HG03378 (cell line): ENCODE data around the gene IL3.

Source experiments
- ATAC-seq: cut with Tn5 transposase; IDR thresholded peaks from one replicate; pipeline ENCODE4 v1.9.1; 2021; ENCODE audit warnings: mild to moderate bottlenecking, moderate library complexity; ENCODE audit not compliant: unreplicated experiment

IL3 gene

DNA sequence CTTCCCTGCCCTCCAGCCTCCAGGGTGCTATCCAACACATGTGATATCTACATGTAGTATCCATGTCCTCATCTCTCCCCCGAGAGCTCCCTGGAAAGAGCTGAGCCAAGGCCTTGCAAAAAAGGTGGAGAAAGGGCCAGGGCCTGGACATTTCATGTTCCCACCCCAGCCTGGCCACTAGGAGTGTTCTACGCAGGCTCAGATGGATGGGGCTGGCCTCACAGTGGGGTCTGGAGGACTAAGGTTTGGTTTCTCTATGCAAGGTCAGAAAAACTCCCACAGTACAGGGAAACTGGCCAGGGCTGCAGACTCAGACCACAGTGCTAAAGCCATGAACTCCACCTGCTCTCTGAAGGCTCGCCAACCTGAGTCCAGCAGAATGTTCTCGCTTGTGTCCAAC is 11.6 kb downstream of the IL3 start:
- no peak for ATAC-seq

DNA sequence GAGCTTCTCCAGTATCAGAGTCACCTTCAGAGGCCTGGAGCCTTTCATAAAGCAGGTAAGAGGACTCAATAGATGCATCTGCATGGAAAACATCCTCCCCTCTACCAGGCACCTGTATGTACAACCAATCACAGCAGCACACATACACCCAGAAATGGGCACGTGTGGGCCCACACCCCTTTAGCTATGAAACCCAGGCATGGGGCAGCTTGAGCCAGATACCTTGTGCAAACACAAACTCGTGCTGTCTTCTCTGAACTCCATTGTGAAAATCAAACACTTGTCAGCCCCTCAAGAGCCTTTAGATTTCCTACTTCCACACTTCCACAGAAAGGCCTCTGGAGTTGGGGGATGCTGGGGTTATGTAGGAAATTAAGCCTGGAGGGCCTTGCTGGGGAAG is 12.1 kb downstream of the IL3 start:
- no peak for ATAC-seq

DNA sequence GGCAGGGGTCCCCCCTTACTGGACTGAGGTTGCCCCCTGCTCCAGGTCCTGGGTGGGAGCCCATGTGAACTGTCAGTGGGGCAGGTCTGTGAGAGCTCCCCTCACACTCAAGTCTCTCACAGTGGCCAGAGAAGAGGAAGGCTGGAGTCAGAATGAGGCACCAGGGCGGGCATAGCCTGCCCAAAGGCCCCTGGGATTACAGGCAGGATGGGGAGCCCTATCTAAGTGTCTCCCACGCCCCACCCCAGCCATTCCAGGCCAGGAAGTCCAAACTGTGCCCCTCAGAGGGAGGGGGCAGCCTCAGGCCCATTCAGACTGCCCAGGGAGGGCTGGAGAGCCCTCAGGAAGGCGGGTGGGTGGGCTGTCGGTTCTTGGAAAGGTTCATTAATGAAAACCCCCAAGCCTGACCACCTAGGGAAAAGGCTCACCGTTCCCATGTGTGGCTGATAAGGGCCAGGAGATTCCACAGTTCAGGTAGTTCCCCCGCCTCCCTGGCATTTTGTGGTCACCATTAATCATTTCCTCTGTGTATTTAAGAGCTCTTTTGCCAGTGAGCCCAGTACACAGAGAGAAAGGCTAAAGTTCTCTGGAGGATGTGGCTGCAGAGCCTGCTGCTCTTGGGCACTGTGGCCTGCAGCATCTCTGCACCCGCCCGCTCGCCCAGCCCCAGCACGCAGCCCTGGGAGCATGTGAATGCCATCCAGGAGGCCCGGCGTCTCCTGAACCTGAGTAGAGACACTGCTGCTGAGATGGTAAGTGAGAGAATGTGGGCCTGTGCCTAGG is 13.0 kb downstream of the IL3 start, which contains the start of gene CSF2:
Gene CSF2, plus strand, starts transcription at position 559 of the 783 bp plus-strand sequence. Its CDS starts 35 bp downstream, at position 594.
- ATAC-seq, result no peak

DNA sequence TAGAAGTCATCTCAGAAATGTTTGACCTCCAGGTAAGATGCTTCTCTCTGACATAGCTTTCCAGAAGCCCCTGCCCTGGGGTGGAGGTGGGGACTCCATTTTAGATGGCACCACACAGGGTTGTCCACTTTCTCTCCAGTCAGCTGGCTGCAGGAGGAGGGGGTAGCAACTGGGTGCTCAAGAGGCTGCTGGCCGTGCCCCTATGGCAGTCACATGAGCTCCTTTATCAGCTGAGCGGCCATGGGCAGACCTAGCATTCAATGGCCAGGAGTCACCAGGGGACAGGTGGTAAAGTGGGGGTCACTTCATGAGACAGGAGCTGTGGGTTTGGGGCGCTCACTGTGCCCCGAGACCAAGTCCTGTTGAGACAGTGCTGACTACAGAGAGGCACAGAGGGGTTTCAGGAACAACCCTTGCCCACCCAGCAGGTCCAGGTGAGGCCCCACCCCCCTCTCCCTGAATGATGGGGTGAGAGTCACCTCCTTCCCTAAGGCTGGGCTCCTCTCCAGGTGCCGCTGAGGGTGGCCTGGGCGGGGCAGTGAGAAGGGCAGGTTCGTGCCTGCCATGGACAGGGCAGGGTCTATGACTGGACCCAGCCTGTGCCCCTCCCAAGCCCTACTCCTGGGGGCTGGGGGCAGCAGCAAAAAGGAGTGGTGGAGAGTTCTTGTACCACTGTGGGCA is 13.8 kb downstream of the IL3 start:
- ATAC-seq, result no peak

DNA sequence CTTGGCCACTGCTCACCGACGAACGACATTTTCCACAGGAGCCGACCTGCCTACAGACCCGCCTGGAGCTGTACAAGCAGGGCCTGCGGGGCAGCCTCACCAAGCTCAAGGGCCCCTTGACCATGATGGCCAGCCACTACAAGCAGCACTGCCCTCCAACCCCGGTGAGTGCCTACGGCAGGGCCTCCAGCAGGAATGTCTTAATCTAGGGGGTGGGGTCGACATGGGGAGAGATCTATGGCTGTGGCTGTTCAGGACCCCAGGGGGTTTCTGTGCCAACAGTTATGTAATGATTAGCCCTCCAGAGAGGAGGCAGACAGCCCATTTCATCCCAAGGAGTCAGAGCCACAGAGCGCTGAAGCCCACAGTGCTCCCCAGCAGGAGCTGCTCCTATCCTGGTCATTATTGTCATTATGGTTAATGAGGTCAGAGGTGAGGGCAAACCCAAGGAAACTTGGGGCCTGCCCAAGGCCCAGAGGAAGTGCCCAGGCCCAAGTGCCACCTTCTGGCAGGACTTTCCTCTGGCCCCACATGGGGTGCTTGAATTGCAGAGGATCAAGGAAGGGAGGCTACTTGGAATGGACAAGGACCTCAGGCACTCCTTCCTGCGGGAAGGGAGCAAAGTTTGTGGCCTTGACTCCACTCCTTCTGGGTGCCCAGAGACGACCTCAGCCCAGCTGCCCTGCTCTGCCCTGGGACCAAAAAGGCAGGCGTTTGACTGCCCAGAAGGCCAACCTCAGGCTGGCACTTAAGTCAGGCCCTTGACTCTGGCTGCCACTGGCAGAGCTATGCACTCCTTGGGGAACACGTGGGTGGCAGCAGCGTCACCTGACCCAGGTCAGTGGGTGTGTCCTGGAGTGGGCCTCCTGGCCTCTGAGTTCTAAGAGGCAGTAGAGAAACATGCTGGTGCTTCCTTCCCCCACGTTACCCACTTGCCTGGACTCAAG is 14.6 kb downstream of the IL3 start:
- no peak for ATAC-seq

DNA sequence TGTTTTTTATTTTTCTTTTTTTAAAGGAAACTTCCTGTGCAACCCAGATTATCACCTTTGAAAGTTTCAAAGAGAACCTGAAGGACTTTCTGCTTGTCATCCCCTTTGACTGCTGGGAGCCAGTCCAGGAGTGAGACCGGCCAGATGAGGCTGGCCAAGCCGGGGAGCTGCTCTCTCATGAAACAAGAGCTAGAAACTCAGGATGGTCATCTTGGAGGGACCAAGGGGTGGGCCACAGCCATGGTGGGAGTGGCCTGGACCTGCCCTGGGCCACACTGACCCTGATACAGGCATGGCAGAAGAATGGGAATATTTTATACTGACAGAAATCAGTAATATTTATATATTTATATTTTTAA is 15.2 kb downstream of the IL3 start:
- no peak for ATAC-seq

DNA sequence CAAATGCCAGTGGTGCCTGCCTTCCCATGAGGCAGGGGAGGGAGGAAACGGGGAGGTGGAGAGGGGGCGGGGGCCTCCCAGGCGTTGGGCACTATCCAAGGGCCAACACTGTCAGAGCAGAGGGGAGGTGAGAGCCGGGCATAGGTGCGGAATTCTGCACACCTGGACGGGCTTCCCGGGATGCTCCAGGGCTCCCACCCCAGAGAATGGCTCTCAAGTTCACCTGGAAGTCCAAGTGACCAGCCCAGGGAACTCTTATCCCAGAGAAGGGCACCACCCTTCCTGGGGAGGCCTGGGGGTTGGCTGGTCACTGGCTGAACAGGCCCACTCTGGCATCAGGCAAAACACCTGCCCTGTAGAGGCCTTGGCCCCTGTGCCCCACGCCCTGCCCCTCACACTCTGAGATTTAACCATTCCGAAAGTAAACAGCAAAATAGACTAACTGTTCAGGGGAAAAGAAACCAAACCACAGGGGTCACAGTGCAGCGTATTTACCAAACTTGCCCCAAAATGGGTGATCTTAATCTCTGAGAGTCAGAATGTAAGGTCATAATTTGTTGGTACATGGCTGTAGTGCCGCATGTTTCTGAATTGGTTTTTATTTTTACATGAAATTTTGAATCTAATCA is 15.9 kb downstream of the IL3 start:
- ATAC-seq, result no peak

DNA sequence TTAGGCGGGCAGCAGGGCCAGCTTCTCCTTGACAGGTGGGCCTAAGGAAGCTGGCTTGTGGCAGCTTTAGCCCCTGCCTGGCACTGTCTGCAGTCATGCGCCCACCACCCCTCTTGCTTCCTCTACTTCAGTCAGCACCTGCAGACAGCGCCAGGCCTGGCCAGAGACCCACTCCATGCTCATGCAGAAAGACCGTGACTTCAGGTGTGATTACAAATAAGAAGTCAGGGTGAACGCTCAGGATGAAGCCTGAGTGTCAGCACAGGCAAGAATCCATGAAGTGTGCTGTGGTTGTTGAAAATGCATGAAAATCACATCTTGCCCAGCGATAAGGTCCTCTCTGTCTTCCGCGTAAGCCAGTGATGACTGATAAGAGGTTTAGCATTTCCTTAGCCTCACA is 16.5 kb downstream of the IL3 start:
- no peak for ATAC-seq

DNA sequence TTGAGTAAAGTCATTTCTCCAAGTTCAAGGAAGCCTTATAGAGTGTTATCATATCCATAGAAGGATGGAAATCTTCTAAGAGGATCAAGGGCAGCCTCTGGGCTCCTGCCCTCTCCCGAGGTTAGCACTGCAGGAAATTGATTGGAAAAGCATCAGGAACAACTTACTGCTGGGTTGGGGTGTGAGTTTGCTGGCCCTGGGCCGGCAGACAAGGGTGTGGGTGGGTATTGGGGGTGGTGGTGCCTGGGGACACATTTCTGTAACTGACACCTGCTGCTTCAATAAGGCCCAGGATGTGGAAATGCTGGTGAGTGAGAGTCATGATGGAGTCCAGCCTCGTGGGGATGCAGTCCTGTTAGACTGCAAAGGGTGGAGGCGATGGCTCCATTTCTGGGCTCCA is 18.6 kb downstream of the IL3 start:
- ATAC-seq, result no peak

DNA sequence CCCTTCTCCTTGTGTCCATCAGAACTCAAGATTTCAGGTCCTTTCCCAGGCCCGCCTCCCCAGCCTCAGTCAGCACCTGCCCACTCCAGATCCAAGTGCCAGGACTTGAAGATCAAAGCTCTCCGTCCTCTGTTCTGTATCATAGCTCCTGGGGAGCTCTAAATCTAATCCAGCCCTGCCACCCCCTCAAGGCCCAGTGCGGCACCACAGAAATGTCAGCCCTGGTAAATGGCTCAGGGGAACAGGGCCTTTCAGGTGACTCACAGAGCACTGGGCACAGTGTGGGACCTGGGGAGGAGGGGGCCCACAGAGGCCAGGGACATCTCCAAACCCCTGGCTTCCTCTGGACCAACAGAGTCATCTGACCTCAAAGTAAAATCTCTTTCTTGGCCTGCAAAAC is 19.2 kb downstream of the IL3 start:
- ATAC-seq, result no peak

DNA sequence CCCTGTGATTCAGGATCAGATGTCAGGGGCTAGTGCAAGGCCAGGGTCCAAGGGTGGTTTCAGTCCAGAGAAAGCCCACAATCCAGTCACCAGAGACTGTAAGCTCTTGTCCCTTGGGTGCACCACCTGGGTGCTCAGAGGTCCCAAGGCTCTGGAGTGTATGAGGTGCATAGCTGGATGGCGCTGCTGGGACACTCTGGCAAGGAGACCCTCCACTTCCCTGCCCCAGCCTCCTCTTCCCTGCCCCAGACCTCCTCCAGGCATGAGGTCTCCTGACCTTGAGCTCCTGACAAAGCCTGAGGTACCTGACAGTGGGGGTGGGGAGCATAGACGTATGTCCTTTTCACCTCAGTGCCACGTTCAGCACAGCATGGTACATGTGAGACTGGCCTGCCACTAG is 20.1 kb downstream of the IL3 start:
- ATAC-seq, result no peak

DNA sequence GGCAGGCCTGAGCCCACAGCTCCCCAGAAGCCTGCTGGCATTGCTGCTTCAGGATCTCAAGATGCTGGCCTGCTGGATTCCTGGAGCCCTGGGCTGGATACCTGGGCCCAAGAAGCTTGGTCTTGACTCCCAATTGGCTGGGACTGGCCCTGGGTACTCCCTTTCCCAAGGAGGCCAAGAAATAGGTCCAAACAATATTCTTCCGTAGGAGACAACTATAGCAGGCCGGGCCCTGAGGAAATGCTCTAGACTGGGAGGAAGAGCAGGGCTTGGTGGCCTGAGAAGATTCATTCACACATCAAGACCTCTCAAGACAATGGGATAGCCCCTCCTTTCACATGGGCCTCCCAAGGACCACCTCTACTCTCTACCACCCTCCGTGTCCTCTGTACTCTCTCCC is 21.0 kb downstream of the IL3 start:
- no peak for ATAC-seq

DNA sequence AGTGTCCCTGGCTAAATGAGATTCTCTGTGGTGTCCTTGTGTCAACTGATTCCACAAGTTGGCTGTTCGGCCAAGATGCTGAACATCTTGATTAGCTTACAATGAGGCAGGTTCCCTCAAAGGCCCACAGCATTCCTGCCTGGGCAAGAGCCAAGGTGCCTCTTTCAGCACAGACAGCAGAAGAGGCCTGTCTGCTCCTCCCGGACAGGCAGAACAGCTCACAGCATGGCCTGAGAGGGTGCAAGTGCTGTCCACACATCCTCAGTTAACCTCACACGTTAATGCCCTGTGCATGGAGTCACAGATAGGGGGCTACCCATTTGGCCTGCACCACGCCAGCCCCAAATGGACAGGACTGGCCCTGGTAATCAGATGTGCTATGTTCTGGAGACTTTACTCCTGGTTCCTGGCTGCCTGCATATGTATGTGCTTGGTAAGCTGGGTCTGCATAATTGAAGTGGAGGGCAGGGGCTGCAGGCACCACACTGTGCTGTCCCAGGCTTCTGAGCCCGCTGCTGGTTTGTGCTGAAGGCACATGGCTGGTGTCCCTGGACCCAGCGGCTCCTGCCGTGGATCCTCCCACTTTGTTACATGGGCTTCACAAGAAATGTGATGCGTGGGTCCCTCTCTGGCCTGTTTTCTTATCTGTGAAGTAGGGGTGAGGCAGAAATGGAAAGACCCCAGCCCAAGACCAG is 22.0 kb downstream of the IL3 start:
- ATAC-seq, result no peak

DNA sequence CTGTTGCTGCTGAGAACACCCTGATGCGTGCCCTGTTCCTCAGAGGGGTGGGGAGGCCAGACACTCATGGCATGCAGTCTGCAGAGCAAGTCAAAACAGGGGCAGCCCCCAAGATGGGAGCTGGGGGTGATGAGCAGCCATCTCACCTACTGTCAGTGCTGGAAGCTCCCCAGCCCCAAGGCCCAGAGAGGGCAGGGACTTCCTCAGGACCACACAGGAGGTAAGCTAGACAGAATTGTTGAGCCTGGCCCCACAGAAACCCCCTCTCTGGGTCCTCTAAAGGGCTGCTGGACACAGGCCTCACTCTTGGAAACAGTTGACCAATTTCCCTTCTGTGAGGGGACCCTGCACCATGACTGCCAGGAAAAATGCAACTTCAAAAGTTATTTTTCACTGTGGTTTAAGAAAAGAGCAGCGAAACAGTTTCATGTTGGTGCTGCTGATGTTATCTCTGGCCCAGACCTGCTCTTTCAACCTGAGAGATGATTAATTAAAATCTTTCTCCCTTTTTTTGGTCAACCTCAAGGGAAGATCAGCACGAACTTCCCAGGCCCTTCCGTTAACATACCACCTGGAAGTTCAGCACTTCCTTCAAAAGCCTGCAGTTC is 22.7 kb downstream of the IL3 start:
- ATAC-seq, result no peak

DNA sequence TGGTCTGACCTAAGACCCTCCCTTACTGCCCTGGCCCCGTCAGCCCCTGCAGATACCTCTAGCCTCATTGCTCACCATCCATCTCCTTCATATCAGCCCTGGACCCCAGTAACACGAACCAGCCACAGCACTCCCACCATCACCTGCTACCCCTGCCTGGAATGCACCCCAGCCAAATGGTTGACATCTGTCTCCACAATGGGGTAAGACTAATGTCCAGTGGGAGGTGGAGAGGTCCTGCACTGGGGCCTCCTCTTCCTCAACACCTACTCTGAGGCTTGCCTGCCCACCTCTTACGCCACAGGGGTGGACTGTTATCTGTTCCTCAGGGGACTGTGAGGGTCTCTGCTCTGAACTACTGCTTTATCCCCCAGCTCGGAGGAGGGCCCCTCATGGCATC is 25.2 kb downstream of the IL3 start:
- no peak for ATAC-seq

DNA sequence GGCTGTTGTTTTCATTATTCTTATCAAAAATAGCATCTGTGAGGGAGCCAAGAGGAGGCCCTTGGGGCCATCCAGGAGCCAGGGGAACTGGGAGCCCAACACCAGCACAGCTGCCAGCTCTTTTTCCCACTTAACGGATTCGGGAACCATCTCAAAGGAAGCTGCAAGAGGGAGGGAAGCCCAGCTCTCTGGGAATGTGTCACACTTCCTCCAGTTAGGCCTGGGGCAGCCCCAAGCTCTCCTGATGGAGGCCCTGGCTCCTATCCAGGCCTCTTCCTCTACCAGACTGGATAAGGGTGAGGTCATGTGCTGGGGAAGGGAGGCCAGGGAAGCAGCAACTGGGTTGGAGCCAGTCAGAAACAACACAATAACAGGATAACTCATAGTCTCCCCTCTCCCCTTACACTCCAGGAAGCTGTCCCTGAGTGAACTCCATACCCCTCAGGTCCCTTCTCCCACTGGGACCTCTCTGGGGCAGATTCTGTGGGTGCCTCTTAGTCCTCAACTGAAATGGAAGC is 25.9 kb downstream of the IL3 start:
- ATAC-seq, result no peak

DNA sequence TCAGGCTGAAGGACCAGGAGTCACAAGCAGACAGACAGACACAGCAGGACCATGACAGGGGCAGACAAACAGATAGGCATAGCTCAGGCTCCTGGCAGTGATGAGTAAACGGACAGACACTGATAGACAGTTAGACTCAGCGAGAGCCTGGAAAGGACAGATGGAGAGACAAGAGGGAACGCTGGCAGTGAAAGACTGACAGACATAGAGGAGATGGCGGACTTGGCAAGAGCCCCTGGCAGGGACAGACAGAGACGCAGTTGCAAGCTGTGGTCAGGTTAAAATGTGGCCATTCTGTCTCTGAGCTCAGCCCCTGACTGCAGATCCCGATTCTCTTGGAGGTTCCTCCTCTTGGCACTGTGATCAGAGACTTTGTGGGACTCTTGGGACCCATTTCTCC is 26.7 kb downstream of the IL3 start:
- no peak for ATAC-seq

DNA sequence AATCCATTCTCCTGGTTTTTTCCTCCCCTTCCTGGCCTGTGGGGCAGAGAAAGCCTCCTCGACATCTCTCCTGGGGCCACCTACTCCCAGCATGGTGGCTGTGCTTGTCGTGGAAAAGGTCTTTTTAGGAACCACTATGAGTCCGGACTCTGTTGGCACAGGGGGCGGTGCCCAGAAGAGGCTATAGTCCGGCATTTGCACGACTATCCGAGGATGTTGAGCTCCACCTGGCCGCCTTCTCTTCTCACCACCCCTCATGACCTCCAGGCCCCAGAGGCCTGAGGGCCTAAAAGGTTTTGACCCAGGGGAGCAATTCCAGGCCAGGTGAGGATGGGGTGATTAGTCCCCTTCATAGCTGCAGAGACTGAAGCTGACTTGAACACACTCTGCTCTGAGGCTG is 27.2 kb downstream of the IL3 start:
- no peak for ATAC-seq

DNA sequence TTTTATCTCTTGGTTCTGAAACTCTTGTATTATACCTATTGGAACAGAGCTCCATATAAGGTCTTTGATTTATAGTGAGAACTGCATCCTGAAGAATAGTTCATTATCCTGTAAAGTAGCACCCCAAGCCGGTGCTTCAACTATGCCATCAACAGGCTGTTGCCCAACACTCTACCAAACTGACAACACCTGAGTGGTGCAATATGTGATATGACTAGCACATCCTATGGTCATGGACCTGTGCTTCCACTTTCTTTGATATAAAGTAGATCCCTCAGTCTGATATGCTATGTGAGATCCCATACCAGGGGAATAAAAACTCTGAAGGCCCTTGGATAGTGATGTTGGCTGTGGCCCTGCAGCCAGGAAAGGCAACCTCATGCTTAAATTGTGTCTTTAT is 28.9 kb downstream of the IL3 start:
- ATAC-seq, result no peak

DNA sequence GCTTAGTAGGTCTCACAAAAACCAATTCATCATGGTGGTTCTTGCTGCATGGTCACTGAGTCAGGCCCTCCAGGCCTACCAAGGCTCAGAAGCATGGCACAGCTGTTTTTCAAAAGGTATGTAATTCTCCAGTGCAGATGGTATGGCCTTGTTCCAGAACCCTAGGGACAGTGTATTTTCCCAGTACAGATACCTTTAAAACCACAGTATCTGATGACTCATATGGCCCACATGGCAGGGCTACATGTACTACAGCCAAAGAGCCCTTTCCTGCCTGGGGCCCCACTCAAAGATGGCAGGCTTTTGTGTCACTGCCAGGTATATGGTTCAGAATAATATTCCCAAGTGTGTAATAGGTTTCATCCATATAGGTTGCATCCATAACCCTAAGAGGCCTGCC is 29.7 kb downstream of the IL3 start:
- no peak for ATAC-seq
